Fibroblast of gingiva (primary cell): ENCODE data around the gene XPNPEP3.
"Not testable (repeated sequence)": the region's sequence is repeated elsewhere in the genome, so short reads cannot be mapped to it uniquely, and the experiment has no call there.

Experiments
- DNase-seq: peaks from one replicate; pipeline ENCODE4 v3.0.0-alpha.2; 2011; ENCODE audit warnings: low read depth

XPNPEP3 gene

GRCh38 chr22:40857309-40857855 lies 434 bp downstream of the XPNPEP3 start:
- DNase-seq = no peak

DNA sequence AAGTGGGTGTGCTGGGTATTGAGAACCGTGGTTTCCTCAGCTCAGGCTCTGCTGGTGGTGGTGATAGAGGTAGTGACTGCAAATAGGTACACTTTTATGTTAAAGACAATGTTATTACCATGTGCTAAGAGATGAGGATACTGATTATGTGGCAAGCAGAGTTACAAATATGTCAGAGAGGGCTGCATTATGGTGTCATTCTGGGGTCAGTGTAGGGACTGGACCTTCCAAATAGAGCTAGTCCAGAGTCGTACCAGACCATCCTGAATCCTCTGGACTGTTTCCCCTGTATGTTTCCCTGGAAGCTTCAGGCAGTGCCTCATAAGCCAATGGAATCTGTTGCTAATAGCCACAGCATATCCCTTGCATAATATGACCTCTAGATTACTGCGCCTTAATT lies 5.1 kb downstream of the XPNPEP3 start, which contains the start of gene DNAJB7:
DNAJB7 (minus strand) TSS at position 101 of the 400 bp plus-strand sequence. CDS start 119 bp downstream, outside the sequence.
- DNase-seq = no peak

GRCh38 chr22:40862537-40862936 lies 5.6 kb downstream of the XPNPEP3 start:
- no peak for DNase-seq

DNA sequence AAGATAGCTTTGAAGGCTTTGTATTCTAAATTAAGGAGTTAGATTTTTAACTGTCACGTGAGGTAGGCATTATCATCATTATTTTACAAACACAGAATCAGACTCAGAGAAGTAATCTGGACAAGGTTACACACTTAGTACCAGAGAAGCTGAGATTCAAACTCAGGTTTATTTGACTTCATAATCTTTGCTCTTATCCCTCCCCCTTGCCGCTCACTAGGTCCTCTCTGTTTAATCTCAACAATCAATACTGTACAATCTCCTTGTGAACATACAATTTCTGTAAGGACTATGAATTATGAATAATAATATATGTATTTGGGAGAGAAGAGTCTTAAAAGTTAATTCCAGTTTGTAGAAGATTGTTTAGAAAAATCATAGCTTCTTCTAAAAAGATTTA lies 10.2 kb downstream of the XPNPEP3 start:
- DNase-seq = no peak

- DNase-seq = not testable (repeated sequence)
Measured at GRCh38 chr22:40868379-40868778, 11.4 kb downstream of the XPNPEP3 start.

DNA sequence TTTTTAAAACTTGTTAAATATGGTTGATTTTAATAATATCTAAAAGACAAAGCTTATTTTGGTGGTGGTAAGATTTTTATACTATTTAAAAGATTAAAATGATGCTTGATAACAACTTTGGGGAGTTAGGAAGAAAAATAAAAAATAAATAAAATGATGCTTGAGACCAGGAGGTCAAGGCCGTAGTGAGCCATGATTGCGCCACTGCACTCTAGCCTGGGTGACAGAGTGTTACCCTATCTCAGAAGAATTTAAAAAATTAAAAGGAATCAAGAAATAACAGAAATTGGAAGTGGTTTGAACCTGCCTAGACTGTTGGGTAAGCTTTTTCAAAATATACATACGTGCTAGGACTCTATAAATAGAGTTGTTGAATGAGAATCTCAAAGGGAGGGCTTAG lies 17.1 kb downstream of the XPNPEP3 start:
- no peak for DNase-seq

DNA sequence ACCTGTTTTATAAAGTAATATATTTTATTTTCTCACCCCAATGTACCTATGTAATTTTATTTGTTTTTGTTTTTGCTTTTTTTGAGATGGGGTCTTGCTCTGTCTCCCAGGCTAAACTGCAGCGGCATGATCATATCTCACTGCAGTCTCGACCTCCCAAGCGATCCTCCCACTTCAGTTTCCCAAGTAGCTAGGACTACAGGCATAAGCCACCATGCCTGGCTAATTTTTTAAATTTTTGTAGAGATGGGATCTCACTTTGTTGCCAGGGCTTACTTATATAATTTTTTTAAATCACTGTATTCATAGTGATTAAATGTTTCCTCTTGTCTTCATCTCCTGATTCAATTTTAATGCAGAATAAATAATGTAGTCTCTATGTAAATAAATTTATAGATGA lies 18.2 kb downstream of the XPNPEP3 start:
- DNase-seq = no peak

- no peak for DNase-seq
Measured at GRCh38 chr22:40876907-40877306, 20.0 kb downstream of the XPNPEP3 start.

DNA sequence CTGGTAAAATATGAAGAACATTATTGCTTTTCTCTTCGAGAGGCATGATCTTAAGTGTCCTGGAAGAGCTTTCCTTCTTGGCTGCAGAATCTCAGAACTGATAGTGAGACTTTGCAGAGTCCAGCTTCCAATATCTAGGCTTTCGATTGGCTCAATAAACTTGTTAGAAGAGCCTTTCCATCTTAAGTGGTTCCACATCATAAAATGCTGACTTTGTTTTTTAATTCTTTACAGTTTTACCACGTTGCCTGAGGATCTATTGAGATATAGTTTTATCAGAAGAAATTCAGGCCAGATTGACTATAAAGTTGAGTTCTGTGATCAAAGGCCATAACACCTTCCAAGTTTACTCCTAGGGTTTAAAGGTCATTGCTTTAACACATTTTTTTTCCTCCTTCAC lies 20.5 kb downstream of the XPNPEP3 start:
- DNase-seq = no peak

DNA sequence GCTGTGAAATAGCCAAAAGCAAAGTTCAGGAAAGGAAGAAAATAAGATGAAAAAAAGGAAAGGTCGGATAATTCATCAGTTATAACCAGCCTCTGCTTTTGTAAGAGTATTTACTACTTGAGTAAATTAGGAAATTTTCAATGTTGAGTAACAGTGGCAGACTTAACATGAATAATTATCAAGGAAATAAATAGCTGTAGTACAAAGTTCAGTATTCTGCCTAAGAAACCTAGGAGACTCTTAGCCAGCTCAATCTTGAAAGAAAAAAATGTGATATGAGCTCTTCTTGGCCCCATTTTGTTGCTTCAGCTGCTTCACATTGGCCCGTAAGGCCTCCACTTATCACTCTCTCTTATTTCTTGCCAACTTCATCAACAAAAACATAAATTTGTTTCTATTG lies 22.0 kb downstream of the XPNPEP3 start:
- DNase-seq = no peak

DNA sequence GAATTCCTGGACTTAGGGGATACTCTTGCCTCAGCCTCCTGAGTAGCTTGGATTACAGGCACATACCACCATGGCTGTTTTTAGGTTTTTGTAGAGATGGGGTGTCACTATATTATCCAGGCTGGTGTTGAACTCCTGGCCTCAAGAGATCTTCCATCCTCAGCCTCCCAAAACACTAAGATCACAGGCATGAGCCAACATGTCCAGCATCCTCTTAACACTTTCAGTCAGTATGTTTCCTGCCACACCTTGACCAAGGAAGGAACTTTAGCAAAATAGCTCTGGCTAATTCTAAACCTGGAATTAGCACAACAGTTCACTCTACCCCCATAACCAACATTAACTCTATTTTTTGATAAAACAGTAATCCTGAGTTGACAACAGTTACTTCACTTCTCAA lies 32.2 kb downstream of the XPNPEP3 start:
- no peak for DNase-seq

GRCh38 chr22:40890881-40891280 lies 33.9 kb downstream of the XPNPEP3 start:
- DNase-seq = peak; percentile 24

GRCh38 chr22:40894417-40894816 lies 37.5 kb downstream of the XPNPEP3 start:
- DNase-seq = no peak

GRCh38 chr22:40898850-40899357 lies 42.0 kb downstream of the XPNPEP3 start:
- DNase-seq = peak; percentile 57

DNA sequence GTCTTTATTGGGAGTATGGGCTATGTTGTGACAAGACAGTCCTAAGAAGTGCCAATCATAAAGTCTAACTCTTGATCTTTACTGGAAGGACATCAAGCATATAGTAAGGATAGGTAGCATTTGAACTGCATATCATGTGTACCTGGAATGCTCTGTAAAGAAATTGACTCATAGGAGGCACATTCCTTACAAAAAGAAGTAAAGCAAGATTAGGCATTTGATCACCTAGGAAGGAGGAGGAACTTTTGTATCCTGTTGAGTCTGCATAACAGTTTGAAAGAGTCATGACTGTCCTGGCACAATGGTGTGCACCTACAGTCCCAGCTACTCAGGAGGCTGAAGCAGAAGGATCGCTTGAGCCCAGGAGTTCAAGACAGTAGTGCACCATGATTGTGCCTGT lies 47.2 kb downstream of the XPNPEP3 start:
- no peak for DNase-seq

GRCh38 chr22:40908895-40909294 lies 51.9 kb downstream of the XPNPEP3 start:
- DNase-seq = no peak

DNA sequence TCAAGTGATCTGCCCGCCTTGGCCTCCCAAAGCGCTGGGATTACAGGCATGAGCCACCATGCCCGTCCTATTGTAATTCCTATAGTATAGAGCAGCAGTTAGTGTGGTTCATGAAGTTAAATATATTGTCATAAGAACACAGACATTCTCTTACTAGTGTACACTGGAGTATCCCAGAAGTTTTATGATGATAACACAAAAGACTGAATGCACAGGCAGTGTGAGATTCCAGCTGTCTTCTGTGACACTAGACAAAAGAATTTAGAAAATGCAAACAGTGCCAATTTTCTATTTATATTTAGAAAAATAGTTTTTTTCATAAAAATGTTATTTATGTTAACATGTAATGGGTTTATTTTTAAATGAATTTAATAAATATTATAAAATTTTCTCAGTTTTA lies 54.8 kb downstream of the XPNPEP3 start:
- peak; percentile 10 for DNase-seq

DNA sequence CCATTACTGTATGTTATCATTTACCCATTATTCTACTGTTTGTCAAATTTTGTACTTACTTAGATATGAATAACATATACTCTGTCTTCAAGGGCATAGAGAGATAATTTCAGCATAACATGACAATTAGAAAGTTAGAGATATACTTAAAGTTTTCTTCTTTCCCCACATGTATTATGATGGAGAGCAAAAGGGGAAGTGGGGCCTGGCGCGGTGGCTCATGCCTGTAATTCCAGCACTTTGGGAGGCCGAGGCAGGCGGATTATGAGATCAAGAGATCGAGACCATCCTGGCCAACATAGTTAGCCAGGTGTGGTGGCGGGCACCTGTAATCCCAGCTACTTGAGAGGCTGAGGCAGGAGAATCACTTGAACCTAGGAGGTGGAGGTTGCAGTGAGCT lies 56.0 kb downstream of the XPNPEP3 start:
- DNase-seq = not testable (repeated sequence)

DNA sequence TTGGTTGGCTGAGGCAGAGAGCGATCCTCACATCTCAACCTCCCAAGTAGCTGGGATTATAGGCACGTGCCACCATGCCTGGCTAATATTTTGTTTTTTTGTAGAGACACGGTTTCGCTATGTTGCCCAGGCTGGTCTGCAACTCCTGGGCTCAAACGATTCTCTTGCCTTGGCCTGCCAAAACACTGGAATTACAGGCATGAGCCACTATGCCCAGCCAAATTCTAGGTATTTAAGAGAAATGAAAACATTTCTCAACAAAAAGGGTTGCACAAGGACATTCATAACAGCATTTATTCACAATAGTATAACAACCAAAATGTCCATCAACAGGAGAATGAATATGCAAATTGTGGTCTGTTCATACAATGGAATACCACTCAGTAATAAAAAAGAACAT lies 62.5 kb downstream of the XPNPEP3 start:
- DNase-seq = peak; percentile 86

DNA sequence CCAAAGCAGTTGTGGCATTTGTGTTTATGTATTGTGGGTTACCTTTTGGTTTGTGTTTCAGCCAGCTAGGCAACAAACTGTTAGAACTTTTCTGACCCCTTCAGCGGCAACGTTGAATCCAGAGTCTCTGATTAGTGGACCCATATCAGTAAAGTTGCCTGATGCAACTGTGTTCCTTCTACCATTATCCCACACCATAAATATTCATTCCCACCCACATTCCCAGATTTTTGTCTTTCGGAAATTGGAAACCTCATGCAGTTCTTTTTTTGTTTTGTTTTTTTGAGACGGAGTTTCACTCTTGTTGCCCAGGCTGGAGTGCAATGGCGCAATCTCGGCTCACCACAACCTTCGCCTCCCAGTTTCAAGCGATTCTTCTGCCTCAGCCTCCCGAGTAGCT lies 63.6 kb downstream of the XPNPEP3 start:
- DNase-seq = peak; percentile 32

DNA sequence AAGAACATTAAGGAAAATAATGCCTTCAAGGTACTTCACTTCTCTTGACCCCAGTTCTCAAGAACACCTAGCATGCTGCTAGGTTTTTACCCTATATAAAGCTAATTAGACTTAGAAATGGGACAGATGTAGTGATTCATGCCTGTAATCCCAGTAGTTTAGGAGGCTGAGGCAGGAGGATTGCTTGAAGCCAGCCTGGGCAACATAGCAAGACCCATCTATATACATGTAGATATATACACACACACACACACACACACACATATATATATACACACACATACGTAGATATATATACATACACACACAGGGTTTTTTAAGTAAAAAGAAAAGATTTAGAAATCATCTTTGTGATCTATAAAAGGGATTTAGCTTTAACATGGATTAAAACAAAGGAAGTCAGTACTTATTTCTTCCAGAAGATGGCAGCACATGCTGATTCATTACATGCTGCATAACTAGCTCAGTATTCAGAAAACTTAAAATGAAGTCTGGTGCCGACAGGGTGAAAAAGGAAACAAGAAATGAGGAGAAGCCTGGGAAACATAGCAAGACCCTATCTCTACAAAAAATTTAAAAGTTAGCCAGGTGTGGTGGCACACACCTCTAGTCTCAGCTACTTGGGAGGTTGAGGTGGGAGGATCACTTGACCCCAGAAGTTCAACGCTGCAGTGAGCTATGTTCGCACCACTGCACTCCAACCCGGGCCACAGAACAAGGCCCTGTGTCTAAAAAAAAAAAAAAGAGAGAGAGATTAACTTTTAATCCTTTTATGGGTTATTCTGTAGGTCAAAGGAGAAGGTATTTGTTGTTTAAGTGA lies 65.7 kb downstream of the XPNPEP3 start:
- peak; percentile 55 for DNase-seq

DNA sequence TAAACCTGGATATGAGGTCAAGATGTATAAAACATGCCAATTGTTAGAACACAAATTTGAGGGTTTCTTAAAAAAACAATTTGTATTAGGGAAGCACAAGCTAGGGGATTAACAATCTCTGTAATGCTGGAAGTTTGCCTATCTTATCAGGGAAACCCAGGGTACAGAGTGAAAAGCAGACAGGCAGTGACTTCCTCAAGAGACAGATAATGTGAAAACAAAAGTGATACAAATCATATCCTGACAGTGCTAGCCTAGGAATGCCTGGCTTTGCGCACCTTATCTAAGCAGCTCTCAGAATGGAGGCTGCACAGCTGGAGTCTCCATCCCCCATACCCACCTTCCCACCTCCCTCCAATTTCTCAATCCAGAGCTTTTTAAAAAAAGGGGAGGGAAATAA lies 71.7 kb downstream of the XPNPEP3 start:
- no peak for DNase-seq

DNA sequence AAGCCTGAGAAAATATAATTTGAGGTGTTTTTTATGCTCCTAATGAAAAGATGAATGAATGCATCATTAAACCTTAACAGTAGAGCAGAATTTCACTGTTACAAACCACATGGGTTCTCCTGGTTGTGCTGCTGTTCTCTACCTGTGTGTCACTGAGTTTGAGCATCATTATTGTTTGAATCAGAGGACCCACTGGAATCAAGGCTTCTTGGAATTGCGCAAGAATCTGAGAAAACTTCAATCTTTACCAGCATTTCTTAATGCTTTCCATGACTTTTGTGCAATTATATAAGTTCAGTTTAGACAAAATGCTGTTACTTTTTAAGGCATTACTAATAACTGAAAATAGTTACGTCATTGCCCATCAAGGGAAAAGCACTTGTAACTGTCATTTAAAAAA lies 75.4 kb downstream of the XPNPEP3 start:
- DNase-seq = no peak

DNA sequence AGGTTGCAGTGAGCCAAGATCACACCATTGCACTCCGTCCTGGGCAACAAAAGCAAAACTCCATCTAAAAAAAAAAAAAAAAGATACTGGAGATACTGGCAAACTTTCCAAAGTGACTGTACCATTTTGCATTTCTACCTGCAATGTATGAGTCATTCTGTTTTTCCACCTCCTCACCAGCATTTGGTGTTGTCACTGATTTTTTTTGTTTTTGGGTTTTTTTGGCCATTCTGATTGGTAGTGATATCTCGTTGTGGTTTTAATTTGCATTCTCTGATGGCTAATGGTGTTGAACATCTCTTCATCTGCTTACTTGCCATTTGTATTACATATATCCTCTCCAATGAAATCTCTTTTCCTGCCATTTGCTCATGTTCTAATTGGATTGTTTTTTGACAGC lies 82.3 kb downstream of the XPNPEP3 start:
- DNase-seq = no peak
